ENCODE data around the gene PTER.

Gene PTER, protein sequence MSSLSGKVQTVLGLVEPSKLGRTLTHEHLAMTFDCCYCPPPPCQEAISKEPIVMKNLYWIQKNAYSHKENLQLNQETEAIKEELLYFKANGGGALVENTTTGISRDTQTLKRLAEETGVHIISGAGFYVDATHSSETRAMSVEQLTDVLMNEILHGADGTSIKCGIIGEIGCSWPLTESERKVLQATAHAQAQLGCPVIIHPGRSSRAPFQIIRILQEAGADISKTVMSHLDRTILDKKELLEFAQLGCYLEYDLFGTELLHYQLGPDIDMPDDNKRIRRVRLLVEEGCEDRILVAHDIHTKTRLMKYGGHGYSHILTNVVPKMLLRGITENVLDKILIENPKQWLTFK

DNA sequence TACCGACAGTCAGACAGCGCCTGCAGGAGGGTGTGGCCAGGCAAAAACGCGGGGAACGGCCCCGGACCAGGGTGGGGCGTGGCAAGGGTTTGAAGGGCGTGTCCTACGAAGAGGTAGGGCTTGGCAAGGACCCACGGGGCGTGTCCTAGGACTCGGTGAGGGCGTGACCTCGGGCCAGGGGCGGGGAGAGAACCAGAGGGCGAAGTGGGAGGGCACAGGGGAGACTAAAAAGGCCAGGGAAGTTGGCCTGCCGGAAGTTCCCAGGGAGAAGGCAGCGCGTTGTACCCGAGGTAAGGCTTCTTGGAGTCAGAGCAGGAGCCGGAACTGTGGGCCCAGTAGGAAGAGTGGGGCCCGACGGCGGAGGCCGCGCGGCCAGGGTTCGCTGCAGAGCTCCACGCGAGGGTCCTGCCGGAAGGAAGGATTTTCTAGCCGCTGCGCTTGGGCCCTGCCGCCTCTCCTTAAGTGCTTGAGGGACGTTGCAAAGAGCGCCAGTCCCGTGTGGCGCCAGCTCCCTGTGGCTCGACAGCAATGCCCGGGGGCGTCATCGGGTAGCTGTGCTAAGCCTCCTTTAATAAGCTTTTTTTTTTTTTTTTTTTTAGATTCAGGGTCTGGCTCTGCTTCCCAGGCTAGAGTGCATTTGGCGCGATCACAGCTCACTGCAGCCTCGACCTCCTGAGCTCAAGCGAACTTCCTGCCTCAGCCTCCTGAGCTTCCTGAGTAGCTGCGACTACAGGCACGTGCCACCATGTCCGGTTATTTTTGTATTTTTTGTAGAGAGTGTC lies at the start of gene PTER:
Gene PTER (plus strand): TSS at position 253 of the 782 bp plus-strand sequence. CDS start 47,375 bp downstream, outside the sequence.
- peak; percentile 96 for DNase-seq

- DNase-seq: peak; percentile 85
Observed at GRCh38 chr10:16392531-16393069, 44.2 kb upstream of the PTER start.

DNA sequence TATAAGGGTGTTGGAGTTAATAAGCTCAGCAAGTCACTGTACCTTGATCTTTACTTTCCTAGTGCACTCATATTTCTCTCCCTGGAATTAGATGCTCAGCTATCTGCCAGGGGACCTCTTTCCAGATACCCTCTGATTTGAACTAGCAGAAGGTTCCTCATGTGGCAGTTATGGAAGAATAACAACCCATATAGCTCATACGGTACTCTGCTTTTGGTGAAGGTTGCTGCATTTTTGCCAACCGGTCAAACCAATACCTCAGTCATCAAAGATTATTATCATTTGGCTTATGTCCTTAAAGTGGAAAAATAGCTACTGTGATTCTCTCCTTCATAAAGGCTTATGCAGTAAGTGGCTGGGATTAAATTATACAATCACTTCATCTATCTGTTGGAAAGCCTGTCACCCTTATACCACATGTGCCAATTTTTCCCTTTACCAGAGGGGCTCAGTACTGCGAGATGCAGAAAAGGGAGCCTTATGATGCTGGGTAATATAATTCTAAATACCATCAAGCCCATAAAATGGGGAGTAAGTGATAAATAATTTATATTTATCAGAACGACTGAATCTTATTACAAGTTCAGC lies 43.4 kb upstream of the PTER start:
- DNase-seq: no peak

GRCh38 chr10:16401416-16401815 lies 35.4 kb upstream of the PTER start:
- DNase-seq: no peak

GRCh38 chr10:16408379-16408778 lies 28.4 kb upstream of the PTER start:
- DNase-seq: peak; percentile 74

GRCh38 chr10:16417341-16417740 lies 19.5 kb upstream of the PTER start:
- no peak for DNase-seq

DNA sequence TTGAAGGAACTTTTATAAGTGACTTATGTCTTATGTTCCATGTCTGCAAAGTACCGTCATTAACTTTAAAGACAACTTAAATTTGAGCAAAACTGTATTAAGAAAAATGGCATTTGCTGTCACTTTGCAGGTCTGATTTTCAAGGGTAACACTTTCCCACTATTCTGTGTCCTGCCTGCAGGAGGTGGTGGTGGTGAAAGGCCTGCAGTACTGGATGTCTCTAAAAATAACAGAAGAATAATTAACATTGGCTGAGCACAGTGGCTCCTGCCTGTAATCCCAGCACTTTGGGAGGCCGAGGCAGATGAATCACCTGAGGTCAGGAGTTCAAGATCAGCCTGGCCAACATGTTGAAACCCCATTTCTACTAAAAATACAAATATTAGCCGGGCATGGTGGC lies 13.2 kb upstream of the PTER start:
- DNase-seq: peak; percentile 3

GRCh38 chr10:16425449-16425848 lies 11.4 kb upstream of the PTER start:
- DNase-seq: no peak

DNA sequence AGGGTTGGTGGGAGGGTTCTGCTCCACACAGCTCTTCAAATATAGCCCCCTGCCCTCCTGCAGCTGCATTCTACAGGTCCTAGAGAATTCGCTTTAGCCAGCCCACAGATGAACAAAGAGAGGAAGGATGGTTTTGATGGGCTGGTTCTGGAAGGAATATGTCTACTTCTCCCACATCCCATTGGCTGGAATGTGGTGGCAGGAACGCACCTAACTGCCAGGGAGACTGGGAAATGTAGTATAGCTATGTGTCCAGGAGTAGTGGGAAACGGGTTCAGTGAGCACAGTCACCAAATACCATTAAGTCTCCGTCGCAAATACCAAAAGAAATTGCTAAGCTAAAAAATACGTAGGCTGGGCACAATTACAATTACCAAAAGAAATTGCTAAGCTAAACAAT lies 7.3 kb upstream of the PTER start:
- DNase-seq: no peak

DNA sequence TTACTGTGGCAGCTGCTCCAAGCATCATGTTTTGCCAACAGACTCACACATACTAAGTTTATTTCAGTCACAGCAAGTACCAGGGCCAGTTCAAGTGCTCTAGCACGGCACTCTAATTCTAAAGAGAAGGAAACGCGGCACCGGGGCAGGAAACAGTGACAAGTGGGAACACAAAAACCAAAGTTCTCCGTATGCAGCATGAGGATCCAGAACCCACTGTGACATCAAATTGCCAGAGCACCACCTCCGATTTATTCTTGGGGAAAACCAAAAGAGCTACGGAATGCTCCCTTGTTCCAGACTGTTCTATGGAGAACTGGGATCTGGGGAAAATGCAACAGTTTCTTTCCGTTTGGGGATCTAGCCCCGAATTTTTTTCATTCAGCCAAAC lies 448 bp upstream of the PTER start:
- peak; percentile 70 for DNase-seq

GRCh38 chr10:16437540-16437894 lies 707 bp downstream of the PTER start:
- no peak for DNase-seq

DNA sequence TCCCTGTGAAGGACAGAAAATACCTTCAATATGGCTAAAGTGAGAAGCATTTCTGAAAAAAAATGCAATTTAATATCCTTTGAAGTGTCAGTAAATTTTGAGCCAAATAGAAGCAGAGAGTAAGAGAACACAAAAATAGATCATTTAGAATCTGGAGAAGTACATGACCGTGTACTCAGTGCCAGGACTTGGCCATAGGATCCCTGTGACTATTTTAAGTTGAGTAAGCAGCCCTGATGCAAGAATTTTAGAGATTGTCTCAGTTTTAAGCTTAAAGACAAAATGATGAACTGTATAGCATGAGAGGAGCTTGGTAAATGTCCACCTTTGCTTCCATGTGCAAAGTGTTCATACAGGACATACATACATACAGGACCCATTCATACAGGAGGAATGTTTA lies 2.5 kb downstream of the PTER start:
- DNase-seq: peak; percentile 23

DNA sequence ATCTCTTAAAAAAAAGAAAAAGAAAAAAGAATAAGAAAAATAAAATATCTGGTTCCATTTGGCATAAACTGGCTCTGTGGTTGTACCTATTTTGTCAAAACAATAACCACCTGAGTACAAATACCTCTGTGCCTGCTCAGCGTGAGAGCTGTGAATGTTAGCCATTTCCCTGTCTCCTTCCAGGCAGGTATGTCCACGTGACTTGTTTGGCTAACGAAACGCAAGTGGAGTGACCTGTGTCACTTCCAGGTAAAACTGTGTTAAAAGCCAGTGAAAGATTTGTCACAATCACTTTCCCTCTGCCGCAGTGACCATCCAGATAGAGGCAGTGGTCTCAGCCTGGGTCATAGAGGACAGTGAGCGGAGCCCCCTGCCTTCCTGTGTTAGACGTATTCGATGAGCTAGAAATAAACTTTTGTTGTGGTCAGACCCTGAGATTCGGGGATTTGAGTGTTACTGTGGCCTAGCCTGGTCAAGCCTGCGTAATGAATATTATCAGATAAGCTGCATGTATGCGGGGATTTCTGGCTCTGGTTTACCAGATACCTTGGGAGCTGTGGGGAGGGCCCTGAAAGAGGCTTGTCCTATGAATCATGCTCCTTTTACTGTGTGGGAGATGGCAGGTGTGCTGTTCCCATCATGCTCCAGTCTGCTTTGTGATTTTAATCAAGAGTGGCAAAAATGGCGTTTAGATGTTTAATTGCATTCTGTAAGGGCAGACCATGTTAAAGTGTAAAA lies 3.8 kb downstream of the PTER start:
- peak; percentile 65 for DNase-seq

DNA sequence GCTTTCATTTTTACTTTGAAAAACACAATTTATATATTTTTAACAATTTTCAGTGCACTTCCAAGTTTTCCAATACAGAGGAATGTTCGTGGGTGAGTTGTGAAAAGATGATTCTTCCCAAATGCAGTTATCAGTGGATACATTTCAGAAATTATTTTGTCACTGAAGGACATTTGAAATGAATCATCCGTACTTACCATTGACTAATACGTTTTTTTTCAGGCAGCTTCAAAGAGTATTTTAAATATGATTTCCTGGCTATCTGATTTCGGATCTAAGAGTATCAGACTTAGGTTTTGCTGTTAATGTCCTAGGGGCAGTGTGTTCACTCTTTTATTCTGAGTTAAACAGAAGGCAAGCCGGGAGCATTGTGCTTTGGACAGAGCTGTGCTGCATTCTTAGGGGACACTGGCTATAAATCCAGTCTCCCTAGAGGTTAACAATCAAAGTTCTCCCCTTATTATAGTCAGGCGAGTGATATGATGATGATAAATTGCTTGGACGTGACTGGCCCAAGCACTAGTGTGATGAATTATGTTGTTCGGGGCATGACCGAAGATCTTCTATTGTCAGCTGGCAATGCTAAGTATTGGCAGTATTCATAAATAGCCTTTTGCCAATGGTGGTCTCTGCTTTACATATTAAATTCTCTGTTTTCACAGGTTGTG lies 4.5 kb downstream of the PTER start:
- peak; percentile 70 for DNase-seq

DNA sequence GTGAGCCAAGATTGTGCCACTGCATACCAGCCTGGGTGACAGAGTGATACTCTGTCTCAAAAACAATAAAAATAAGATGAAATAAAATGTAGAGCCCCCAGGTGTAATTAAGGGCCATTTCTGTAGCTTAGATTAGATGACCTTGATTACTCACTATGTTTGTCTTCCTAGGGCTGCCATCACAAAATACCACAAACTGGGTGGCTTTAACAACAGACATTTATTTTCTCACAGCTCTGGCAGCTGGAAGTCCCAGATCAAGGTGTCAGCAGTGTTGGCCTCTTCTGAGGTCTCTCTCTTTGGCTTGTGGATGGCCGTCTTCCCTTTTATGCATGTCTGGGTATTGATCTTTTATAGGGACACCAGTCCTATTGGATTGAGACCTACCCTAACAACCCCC lies 6.1 kb downstream of the PTER start:
- DNase-seq: peak; percentile 18

- no peak for DNase-seq
Observed at GRCh38 chr10:16445770-16446469, 9.1 kb downstream of the PTER start.

DNA sequence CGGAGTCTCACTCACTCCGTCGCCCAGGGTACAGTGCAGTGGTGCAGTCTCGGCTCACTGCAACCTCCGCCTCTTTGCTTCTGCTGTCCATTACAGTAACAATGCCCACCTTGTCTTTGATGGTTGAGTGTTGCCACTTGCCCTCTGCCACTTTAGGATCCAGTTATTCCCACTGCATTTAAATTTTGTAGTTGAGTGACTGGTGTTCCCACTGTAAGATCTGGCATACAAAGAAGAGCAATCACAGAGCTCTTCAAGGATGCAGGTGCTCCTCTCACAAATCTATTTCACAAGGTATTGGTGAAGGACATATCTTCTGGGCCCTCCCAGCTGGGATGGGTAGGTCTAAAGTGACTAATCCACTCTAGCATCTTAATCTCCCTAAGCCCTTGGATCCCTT lies 12.6 kb downstream of the PTER start:
- no peak for DNase-seq

DNA sequence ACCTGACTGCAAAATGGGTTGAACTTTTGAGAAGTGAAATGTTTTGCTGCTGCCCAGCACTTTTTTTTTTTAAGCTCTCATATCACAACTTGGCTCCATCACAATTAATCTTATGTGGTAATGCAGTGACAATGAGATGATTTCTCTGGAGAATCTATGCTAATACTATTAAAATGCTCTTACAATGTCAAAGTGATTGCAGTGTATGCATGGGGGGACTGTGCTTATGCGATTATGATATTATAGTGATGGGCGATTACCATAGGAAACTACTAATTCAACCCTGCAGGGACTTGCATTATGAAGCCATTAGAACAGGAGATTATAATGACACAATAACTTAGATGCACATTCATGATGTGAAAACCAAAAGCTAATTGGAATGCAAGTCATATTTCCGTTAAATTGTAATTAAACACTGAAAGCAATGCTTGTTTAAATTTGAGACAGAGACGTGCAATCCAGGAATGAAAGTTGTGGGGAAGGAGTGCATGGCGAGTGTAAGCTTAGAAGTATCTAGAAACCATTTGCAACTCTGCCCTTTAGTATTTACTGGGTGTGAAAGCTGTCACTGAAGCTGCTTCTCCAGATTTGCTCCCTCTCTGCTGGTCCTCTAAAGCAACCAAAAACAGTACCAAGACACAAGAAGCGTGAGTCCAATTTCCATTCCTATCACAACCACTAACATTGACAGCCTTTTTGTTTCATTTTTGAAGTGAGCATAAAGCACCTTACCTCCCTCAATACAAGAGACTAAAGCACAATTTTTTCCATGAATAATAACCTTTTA lies 21.6 kb downstream of the PTER start:
- peak; percentile 47 for DNase-seq

DNA sequence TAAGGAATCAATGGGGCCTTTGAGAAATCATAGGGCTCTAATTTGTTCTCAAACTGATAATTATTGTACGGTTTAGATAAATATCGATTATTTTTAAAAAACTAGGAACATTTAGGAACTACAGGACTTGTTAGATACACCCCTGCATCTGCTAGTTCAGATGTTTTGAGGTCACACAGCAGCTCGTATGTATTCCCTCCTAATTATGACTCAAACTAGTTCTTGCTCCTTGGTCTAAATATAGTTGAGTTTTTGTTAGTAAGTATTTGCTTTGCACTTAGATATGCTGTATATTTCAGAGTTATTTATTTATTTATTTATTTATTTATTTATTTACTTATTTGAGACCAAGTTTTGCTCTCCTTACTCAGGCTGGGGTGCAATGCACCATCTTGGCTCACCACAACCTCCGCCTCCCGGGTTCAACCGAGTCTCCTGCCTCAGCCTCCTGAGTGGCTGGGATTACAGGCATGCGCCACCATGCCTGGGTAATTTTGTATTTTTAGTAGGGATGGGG lies 22.7 kb downstream of the PTER start:
- DNase-seq: no peak

DNA sequence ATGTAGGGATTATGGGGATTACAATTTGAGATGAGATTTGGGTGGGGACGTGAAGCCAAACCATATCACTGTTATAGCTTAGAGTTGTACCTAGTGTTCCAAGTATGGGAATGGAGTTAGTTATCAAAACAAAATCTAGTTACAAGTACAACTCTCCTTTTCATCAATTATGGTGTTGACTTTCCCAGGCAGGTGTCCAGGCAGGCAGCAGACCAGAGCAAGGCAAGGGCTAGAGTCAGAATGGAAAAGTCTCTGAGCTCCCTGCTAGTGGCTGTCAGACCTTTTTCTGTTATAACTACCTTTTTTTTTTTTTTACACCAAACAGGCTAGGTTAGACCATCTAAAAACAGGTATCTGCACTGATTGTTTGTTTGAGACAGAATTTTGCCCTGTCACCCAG lies 29.2 kb downstream of the PTER start:
- no peak for DNase-seq

DNA sequence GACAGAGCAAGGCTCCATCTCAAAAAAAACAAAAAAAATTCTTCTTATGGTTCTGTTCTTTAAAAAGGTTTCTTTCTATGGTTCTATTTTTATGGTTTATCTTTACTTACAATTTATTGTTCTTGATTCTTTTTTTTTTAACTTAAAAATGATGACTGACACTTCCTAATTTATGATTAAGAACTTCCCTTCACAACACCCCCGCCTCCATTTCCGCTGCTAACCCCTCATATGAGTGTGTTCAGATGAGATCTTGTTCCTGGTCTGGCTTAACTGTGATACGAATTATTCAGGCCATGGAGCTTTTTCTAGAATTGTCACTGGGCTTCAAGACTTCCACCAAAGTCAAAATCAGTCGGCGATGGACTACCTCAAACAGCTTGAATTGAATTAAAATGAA lies 33.9 kb downstream of the PTER start:
- no peak for DNase-seq
